SK-N-SH treated with all-trans-retinoic acid at 6 μM for 48 hours (cell line): ENCODE measurements around the gene COBLL1.

Experiments
- ATAC-seq: fragments of 200-7000 bp; cut with Tn5 transposase; 3 replicates; pipeline ENCODE4 v1.9.1; 2020; ENCODE audit warnings: mild to moderate bottlenecking, moderate library complexity
- BACH2 ChIP-seq: fragments of 250-450 bp; sonication (Bioruptor Pico); IDR thresholded peaks from 2 replicates; pipeline ENCODE4 v1.9.0; 2021; ENCODE audit warnings: mild to moderate bottlenecking, borderline replicate concordance
- CREB5 ChIP-seq: fragments of 250-450 bp; sonication (Bioruptor Pico); IDR thresholded peaks from 2 replicates; pipeline ENCODE4 v1.5.1; 2020; ENCODE audit warnings: low read depth, mild to moderate bottlenecking, moderate library complexity
- CSDC2 ChIP-seq: fragments of 250-450 bp; sonication (Bioruptor Pico); IDR thresholded peaks from 2 replicates; pipeline ENCODE4 v1.5.0; 2020; ENCODE audit warnings: mild to moderate bottlenecking, moderate library complexity
- CSRNP3 ChIP-seq: fragments of 250-450 bp; sonication (Bioruptor Pico); IDR thresholded peaks from 2 replicates; pipeline ENCODE4 v1.5.1; 2021; ENCODE audit warnings: mild to moderate bottlenecking, moderate library complexity
- ESRRG ChIP-seq: fragments of 250-450 bp; sonication (Bioruptor Pico); IDR thresholded peaks from 2 replicates; pipeline ENCODE4 v1.6.1; 2021; ENCODE audit warnings: mild to moderate bottlenecking
- GLIS3 ChIP-seq: fragments of 250-450 bp; sonication (Bioruptor Pico); IDR thresholded peaks from 2 replicates; pipeline ENCODE4 v1.5.0; 2020; ENCODE audit warnings: mild to moderate bottlenecking, moderate library complexity
- ISL1 ChIP-seq: fragments of 250-450 bp; sonication (Bioruptor Pico); IDR thresholded peaks from 2 replicates; pipeline ENCODE4 v2.1.2; 2022; ENCODE audit warnings: mild to moderate bottlenecking, moderate library complexity
- PATZ1 ChIP-seq: fragments of 250-450 bp; sonication (Bioruptor Pico); IDR thresholded peaks from 2 replicates; pipeline ENCODE4 v1.8.0; 2020; ENCODE audit warnings: mild to moderate bottlenecking, moderate library complexity, borderline replicate concordance
- POU6F1 ChIP-seq: fragments of 250-450 bp; sonication (Bioruptor Pico); IDR thresholded peaks from 2 replicates; pipeline ENCODE4 v1.8.0; 2021; ENCODE audit warnings: low read depth, mild to moderate bottlenecking, moderate library complexity, borderline replicate concordance
- PPARA ChIP-seq: fragments of 250-450 bp; sonication (Bioruptor Pico); IDR thresholded peaks from 2 replicates; pipeline ENCODE4 v1.5.0; 2020; ENCODE audit warnings: mild to moderate bottlenecking, borderline replicate concordance
- RARB ChIP-seq: fragments of 250-450 bp; sonication (Bioruptor Pico); IDR thresholded peaks from 2 replicates; pipeline ENCODE4 v1.8.0; 2021; ENCODE audit warnings: mild to moderate bottlenecking, moderate library complexity
- TOX ChIP-seq: fragments of 250-450 bp; sonication (Bioruptor Pico); IDR thresholded peaks from 2 replicates; pipeline ENCODE4 v1.8.0; 2021; ENCODE audit warnings: mild to moderate bottlenecking, moderate library complexity, borderline replicate concordance
- TSHZ2 ChIP-seq: fragments of 250-450 bp; sonication (Bioruptor Pico); IDR thresholded peaks from 2 replicates; pipeline ENCODE4 v1.5.0; 2020; ENCODE audit warnings: mild to moderate bottlenecking, moderate library complexity
- ZFP3 ChIP-seq: fragments of 250-450 bp; sonication (Bioruptor Pico); IDR thresholded peaks from 2 replicates; pipeline ENCODE4 v1.5.0; 2020; ENCODE audit warnings: mild to moderate bottlenecking, moderate library complexity
- ZFP30 ChIP-seq: fragments of 450-650 bp; formaldehyde crosslinking; IDR thresholded peaks from 2 replicates; pipeline ENCODE4 v1.5.0; 2022; ENCODE audit warnings: mild to moderate bottlenecking, moderate library complexity
- ZNF565 ChIP-seq: fragments of 450-650 bp; formaldehyde crosslinking; conservative IDR thresholded peaks from 2 replicates; pipeline ENCODE4 v1.5.0; 2020; ENCODE audit warnings: low read depth, mild to moderate bottlenecking, moderate library complexity
- ZNF8 ChIP-seq: fragments of 450-650 bp; formaldehyde crosslinking; IDR thresholded peaks from 2 replicates; pipeline ENCODE4 v1.5.0; 2020; ENCODE audit warnings: mild to moderate bottlenecking, moderate library complexity

The COBLL1 gene

GRCh38 chr2:164693390-164693789, 148.2 kb downstream of the COBLL1 start:
- ATAC-seq: peak; percentile 24
- TF ChIP-seq PPARA (CRISPR knock-in tag): no peak
- no peak for TF ChIP-seq RARB (CRISPR knock-in tag)
- TF ChIP-seq ESRRG (CRISPR knock-in tag): no peak
- no peak for TF ChIP-seq BACH2 (CRISPR knock-in tag)
- TF ChIP-seq ZFP30 (CRISPR knock-in tag): no peak
- TF ChIP-seq TOX (CRISPR knock-in tag): no peak
- TF ChIP-seq TSHZ2 (CRISPR knock-in tag): no peak

- peak; percentile 75; the same call in 1 of the 2 replicates for TF ChIP-seq CREB5 (CRISPR knock-in tag)
- TF ChIP-seq ZNF8 (CRISPR knock-in tag): no peak
- TF ChIP-seq ISL1: peak; percentile 91
- peak; percentile 8; the same call in 2 of the 3 replicates for ATAC-seq
Measured at GRCh38 chr2:164692958-164693357, 148.7 kb downstream of the COBLL1 start.

GRCh38 chr2:164692114-164692513, 149.5 kb downstream of the COBLL1 start:
- ATAC-seq: peak; percentile 81
- TF ChIP-seq CSRNP3 (CRISPR knock-in tag) (no peak), CREB5 (CRISPR knock-in tag) (peak; percentile 52; the same call in 1 of the 2 replicates), PATZ1 (no peak), ZFP3 (CRISPR knock-in tag) (0 out of 2 replicates have a peak, but pooled peaks have one; percentile 34), GLIS3 (CRISPR knock-in tag) (peak; percentile 84; the same call in 1 of the 2 replicates), ISL1 (peak; percentile 87), POU6F1 (CRISPR knock-in tag) (no peak)
- TF ChIP-seq, all 23 proteins: peak for 4

- TF ChIP-seq CSRNP3 (CRISPR knock-in tag): no peak
- no peak for TF ChIP-seq PPARA (CRISPR knock-in tag)
- no peak for TF ChIP-seq ZNF565
- 0 out of 2 replicates have a peak, but pooled peaks have one; percentile 69 for TF ChIP-seq CSDC2 (CRISPR knock-in tag)
- ATAC-seq: peak; percentile 59
Measured at GRCh38 chr2:164691346-164691887, 150.2 kb downstream of the COBLL1 start.
